HG03064 (cell line): ENCODE measurements around the gene MLLT3.

Experiments used
- ATAC-seq: cut with Tn5 transposase; IDR thresholded peaks from one replicate; pipeline ENCODE4 v1.9.1; 2021; ENCODE audit warnings: low read depth; ENCODE audit not compliant: unreplicated experiment

MLLT3 gene

GRCh38 chr9:20436476-20437195 is 185.7 kb downstream of the MLLT3 start:
- no peak for ATAC-seq

GRCh38 chr9:20428976-20429375 is 193.3 kb downstream of the MLLT3 start:
- no peak for ATAC-seq

GRCh38 chr9:20427359-20427758 is 194.9 kb downstream of the MLLT3 start:
- no peak for ATAC-seq

GRCh38 chr9:20426019-20426418 is 196.3 kb downstream of the MLLT3 start:
- peak; percentile 77 for ATAC-seq

- no peak for ATAC-seq
Measured at GRCh38 chr9:20419533-20419932, 202.8 kb downstream of the MLLT3 start.

GRCh38 chr9:20418485-20418884 is 203.8 kb downstream of the MLLT3 start:
- ATAC-seq, result no peak

GRCh38 chr9:20417373-20418080 is 204.8 kb downstream of the MLLT3 start:
- ATAC-seq, result no peak

GRCh38 chr9:20414150-20414549 is 208.1 kb downstream of the MLLT3 start:
- ATAC-seq, result no peak

GRCh38 chr9:20409321-20410092 is 212.8 kb downstream of the MLLT3 start:
- no peak for ATAC-seq

- no peak for ATAC-seq
Measured at GRCh38 chr9:20408513-20408912, 213.8 kb downstream of the MLLT3 start.

- ATAC-seq, result no peak
Measured at GRCh38 chr9:20407013-20407412, 215.3 kb downstream of the MLLT3 start.

GRCh38 chr9:20406344-20406743 is 216.0 kb downstream of the MLLT3 start:
- ATAC-seq, result no peak

- ATAC-seq, result no peak
Measured at GRCh38 chr9:20405616-20406015, 216.7 kb downstream of the MLLT3 start.

- ATAC-seq, result no peak
Measured at GRCh38 chr9:20405078-20405477, 217.2 kb downstream of the MLLT3 start.

GRCh38 chr9:20404192-20404813 is 218.0 kb downstream of the MLLT3 start:
- no peak for ATAC-seq

GRCh38 chr9:20403346-20403745 is 219.0 kb downstream of the MLLT3 start:
- no peak for ATAC-seq

GRCh38 chr9:20402273-20402875 is 219.9 kb downstream of the MLLT3 start:
- no peak for ATAC-seq

GRCh38 chr9:20398536-20399338 is 223.6 kb downstream of the MLLT3 start:
- no peak for ATAC-seq

- no peak for ATAC-seq
Measured at GRCh38 chr9:20397348-20397747, 225.0 kb downstream of the MLLT3 start.

- no peak for ATAC-seq
Measured at GRCh38 chr9:20396509-20396908, 225.8 kb downstream of the MLLT3 start.
